Tibial artery (tissue), 4 donors: ENCODE results near the gene LRP11.
"Not testable (repeated sequence)": the region's sequence is repeated elsewhere in the genome, so short reads cannot be mapped to it uniquely, and the experiment has no call there.

ENCODE experiments used
- DNase-seq, 2 donors: peaks; one replicate each; pipeline ENCODE4 v3.0.0-alpha.2; 2019
- H3K27ac ChIP-seq, 2 donors: fragments of 200-600 bp; sonication (generic) in 1 of 2; 1 replicate in 1 of 2; 2 replicates in 1 of 2; pipeline ENCODE4 v1.5.1; 2018 to 2019; ENCODE audit warnings: mild to moderate bottlenecking in 1 of 2
- H3K27me3 ChIP-seq, 2 donors: fragments of 200-600 bp; sonication (generic) in 1 of 2; one replicate each; pipeline versions ENCODE4 v1.5.1 to v1.6.0; 2016 to 2019
- H3K36me3 ChIP-seq, 3 donors: fragments of 200-600 bp; sonication (generic) in 2 of 3; one replicate each; pipeline ENCODE4 v1.5.1; 2016 to 2019; ENCODE audit warnings: mild to moderate bottlenecking in 2 of 3
- H3K4me1 ChIP-seq, 4 donors: fragments of 200-600 bp; sonication (generic) in 2 of 4; 1 replicate in 3 of 4; 2 replicates in 1 of 4; pipeline ENCODE4 v1.5.1; 2016 to 2019
- H3K4me3 ChIP-seq, 2 donors: fragments of 200-600 bp; sonication (generic) in 1 of 2; 1 replicate in 1 of 2; 2 replicates in 1 of 2; pipeline ENCODE4 v1.5.1; 2018 to 2019; ENCODE audit warnings: mild to moderate bottlenecking in 2 of 2
- H3K9me3 ChIP-seq, 3 donors: fragments of 200-600 bp; sonication (generic) in 1 of 3; one replicate each; pipeline ENCODE4 v1.5.1; 2016 to 2019
- CTCF ChIP-seq, 2 experiments: fragments of 200-600 bp in 1 of 2; fragments of 450-650 bp in 1 of 2; IDR thresholded peaks; one replicate each; pipeline ENCODE4 v1.5.1; 2017 to 2019; ENCODE audit warnings: antibody characterized with exemption in 2 of 2, mild to moderate bottlenecking in 1 of 2, moderate library complexity in 1 of 2
- intact Hi-C: fragments of 100-400 bp; cut with DNase I; formaldehyde crosslinking; loops from one replicate; pipeline ENCODE4 v1.15.0; 2023; ENCODE audit warnings: low total_unique reads

LRP11 gene

DNA sequence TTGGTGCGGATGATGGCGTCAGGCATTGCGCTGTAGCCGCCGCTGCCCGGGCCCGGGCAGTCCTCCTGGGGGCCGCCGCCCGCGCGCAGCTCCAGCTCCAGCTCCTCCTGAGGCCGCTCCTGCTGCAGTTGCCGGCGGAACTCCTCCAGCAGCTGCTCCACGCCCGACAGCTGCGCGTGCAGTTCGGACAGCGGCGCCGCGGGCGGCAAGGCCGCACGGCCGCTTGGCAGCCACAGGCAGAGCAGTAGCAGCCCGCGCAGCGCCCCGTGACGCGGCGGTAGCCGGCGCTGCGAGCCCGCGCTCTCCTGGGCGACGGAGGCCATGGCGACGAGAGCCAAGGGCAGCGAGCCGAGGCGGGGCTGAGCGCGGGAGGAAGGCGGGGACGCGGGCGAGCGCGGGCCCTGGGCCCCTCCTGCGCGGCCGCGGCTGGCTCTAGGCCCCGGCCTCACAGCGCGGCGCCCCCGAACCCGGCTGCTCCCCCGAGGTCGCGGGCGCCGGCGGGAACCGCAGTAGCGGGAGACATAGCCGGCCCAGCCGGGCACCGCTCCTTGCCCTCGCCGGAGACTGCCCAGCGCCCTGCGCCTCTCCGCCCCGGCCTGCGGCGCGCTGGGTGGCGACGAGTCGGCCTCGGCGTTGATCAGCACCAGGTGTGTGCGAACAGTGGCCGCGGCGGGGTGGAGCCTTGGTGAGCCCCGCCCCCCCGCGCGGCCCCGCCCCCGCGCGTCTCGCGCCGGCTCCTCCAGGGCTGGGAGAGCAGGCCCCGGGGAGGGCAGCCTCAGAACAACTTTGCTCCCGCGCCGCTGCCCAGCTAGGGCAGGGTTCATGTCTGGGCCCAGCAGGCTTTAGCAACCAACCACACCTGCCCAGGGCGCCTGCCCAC lies at the start of gene LRP11:
LRP11 (minus strand) TSS at position 662 of the 880 bp plus-strand sequence; CDS start at position 323, 339 bp downstream.
- H3K4me3 ChIP-seq: peak within 1 kb of the TSS; percentile 74 to 77
- intact Hi-C loops: no loop called here
- H3K4me1 ChIP-seq: peaks cover 0 to 34% (median 10%) of the 10 kb centered on the region in 4 donors
- DNase-seq: peak; percentile 81 to 92
- H3K27ac ChIP-seq: peak within 1 kb of the TSS; percentile 90 to 96
- TF ChIP-seq CTCF (IDR thresholded peaks at IDR 0.05): no peak
- no peaks in the 10 kb centered on the region for H3K36me3 ChIP-seq
- no peaks in the 10 kb centered on the region for H3K9me3 ChIP-seq
- no peaks in the 10 kb centered on the region for H3K27me3 ChIP-seq

GRCh38 chr6:149913540-149914240 lies 49.5 kb upstream of the LRP11 start:
- no peak overlapping the region for H3K4me3 ChIP-seq
- no peak for TF ChIP-seq CTCF (IDR thresholded peaks at IDR 0.05)
- no peaks in the 10 kb centered on the region for H3K36me3 ChIP-seq
- DNase-seq: no peak
- intact Hi-C loops: no loop called here
- no peaks in the 10 kb centered on the region for H3K4me1 ChIP-seq
- H3K27me3 ChIP-seq: no peaks in the 10 kb centered on the region
- no peaks in the 10 kb centered on the region for H3K9me3 ChIP-seq
- H3K27ac ChIP-seq: no peak overlapping the region

- no peak for TF ChIP-seq CTCF (IDR thresholded peaks at IDR 0.05)
- DNase-seq: no peak
- Histone ChIP-seq H3K9me3 (peaks cover 0 to 4% (median 0%) of the 10 kb centered on the region in 3 donors), H3K27me3 (no peaks in the 10 kb centered on the region), H3K36me3 (no peaks in the 10 kb centered on the region), H3K4me1 (no peaks in the 10 kb centered on the region), H3K27ac (no peak overlapping the region), H3K4me3 (no peak overlapping the region)
- intact Hi-C loops: no loop called here
Observed at GRCh38 chr6:149913085-149913484, 48.9 kb upstream of the LRP11 start.

DNA sequence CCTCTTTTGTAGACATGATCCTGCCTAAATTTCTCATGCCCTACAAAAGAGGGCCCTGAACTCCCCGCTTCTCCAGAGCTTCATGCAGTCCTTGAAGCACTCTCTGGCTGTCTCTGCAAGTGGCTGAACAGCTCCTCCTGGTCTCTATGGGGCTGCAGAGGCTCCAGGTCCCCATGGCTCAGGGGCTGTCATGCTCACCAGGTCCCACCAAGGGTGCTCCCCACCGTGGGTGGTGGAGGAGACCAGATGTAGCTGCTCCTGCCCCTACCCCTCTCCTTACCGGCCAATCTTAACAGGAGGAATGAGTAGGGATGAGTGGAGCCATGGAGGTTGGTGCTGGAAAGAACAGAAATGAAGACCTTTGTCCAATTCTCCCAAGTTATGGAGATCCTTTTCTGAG lies 48.5 kb upstream of the LRP11 start:
- H3K4me1 ChIP-seq, H3K9me3 ChIP-seq, H3K4me3 ChIP-seq, H3K36me3 ChIP-seq, DNase-seq, H3K27ac ChIP-seq, intact Hi-C loops, H3K27me3 ChIP-seq: not testable (repeated sequence)

GRCh38 chr6:149910721-149911151 lies 46.6 kb upstream of the LRP11 start:
- H3K9me3 ChIP-seq: peaks cover 0 to 5% (median 0%) of the 10 kb centered on the region in 3 donors
- TF ChIP-seq CTCF (IDR thresholded peaks at IDR 0.05): no peak
- no peak overlapping the region for H3K27ac ChIP-seq
- H3K36me3 ChIP-seq: no peaks in the 10 kb centered on the region
- no peak overlapping the region for H3K4me3 ChIP-seq
- H3K27me3 ChIP-seq: no peaks in the 10 kb centered on the region
- intact Hi-C loops: no loop called here
- peak in 1 of 2 donors; percentile 41 for DNase-seq
- H3K4me1 ChIP-seq: no peaks in the 10 kb centered on the region
